ENCODE results near the gene MYT1. TPM values are rescaled to one million over a fixed set of nuclear protein-coding genes. Genes with fewer than 3 reads are reported as not detected.
A peak's percentile ranks its signal among the peaks of the same experiment; 100 is the strongest.
"Not testable (repeated sequence)": the region's sequence is repeated elsewhere in the genome, so short reads cannot be mapped to it uniquely, and the experiment has no call there.

MYT1 gene
- total and polyA plus RNA-seq, 4 donors: under 0.01 to 6.5 (median 0.08) TPM

DNA sequence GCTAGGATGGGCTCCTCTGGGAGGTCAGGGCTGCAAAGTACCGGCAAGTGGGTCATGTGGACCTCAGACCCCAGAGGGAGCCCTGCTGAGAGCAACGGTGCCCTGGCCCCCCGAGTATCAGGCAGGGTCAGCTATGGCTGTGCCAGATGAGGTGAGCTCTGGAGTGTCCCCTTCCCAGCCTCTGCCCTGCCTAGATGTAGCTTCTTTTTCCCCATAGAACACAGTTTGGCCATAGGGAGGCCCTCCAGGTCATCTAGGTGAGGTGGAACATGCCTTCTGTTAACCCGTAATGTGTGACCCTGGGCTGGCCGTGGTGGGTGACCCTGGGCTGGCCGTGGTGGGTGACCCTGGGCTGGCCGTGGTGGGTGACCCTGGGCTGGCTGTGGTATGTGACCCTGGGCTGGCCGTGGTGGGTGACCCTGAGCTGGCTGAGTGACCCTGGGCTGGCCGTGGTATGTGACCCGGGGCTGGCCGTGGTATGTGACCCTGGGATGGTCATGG is 70.1 kb downstream of the MYT1 start:
- Histone ChIP-seq H3K27me3 (ENCODE audit: control insufficient read depth in 4 of 4, insufficient read depth in 4 of 4, low read length in 3 of 4) (no peaks in the 10 kb centered on the region), H3K36me3 (ENCODE audit: control insufficient read depth in 4 of 4, insufficient read depth in 3 of 4, low read depth in 1 of 4, low read length in 3 of 4) (no peaks in the 10 kb centered on the region), H3K4me3 (ENCODE audit: low read depth in 1 of 3, low read length in 3 of 3) (no peak overlapping the region), H3K9me3 (ENCODE audit: control insufficient read depth in 4 of 4, low read length in 3 of 4) (no peaks in the 10 kb centered on the region), H3K27ac (ENCODE audit: low read depth in 1 of 2, low read length in 2 of 2) (peak overlapping the region; percentile 72 to 93), H3K4me1 (ENCODE audit: control insufficient read depth in 4 of 4, insufficient read depth in 4 of 4, low read length in 3 of 4) (peaks cover 25 to 43% (median 35%) of the 10 kb centered on the region in 4 donors), H3K9ac (ENCODE audit: low read depth in 1 of 2, low read length in 2 of 2) (no peak overlapping the region)
- DNase-seq (ENCODE audit: low spot score): no peak
- no peak for TF ChIP-seq YY1 (IDR thresholded peaks at IDR 0.05)
- TF ChIP-seq FOXA2 (IDR thresholded peaks at IDR 0.05): no peak
- no peak for TF ChIP-seq RXRA (IDR thresholded peaks at IDR 0.05)
- no peak for TF ChIP-seq CTCF (IDR thresholded peaks at IDR 0.05; ENCODE audit: low read depth, low read length, missing input control)
- no peak for TF ChIP-seq REST (IDR thresholded peaks at IDR 0.05)
- TF ChIP-seq, protein P1, sequence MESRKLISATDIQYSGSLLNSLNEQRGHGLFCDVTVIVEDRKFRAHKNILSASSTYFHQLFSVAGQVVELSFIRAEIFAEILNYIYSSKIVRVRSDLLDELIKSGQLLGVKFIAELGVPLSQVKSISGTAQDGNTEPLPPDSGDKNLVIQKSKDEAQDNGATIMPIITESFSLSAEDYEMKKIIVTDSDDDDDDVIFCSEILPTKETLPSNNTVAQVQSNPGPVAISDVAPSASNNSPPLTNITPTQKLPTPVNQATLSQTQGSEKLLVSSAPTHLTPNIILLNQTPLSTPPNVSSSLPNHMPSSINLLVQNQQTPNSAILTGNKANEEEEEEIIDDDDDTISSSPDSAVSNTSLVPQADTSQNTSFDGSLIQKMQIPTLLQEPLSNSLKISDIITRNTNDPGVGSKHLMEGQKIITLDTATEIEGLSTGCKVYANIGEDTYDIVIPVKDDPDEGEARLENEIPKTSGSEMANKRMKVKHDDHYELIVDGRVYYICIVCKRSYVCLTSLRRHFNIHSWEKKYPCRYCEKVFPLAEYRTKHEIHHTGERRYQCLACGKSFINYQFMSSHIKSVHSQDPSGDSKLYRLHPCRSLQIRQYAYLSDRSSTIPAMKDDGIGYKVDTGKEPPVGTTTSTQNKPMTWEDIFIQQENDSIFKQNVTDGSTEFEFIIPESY (IDR thresholded peaks at IDR 0.05): no peak
- no peak for TF ChIP-seq NR2F2 (IDR thresholded peaks at IDR 0.05)
- TF ChIP-seq GABPA (IDR thresholded peaks at IDR 0.05 in 1 of 2, conservative IDR thresholded peaks at IDR 0.05 in 1 of 2): no peak
- WGBS: 64% methylated on average over 11 of the region's 11 CpGs

DNA sequence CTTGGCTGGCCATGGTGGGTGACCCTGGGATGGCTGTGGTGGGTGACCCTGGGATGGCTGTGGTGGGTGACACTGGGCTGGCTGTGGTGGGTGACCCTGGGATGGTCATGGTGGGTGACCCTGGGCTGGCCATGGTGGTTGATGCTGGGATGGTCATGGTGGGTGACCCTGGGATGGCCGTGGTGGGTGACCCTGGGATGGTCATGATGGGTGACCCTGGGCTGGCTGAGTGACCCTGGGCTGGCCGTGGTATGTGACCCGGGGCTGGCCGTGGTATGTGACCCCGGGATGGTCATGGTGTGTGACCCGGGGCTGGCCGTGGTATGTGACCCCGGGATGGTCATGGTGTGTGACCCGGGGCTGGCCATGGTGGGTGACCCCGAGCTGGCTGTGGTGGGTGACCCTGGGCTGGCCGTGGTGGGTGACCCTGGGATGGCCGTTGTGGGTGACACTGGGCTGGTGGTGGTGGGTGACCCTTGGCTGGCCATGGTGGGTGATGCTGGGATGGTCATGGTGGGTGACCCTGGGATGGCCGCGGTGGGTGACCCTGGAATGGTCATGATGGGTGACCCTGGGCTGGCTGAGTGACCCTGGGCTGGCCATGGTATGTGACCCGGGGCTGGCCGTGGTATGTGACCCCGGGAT is 70.8 kb downstream of the MYT1 start:
- H3K27me3 ChIP-seq (ENCODE audit: control insufficient read depth in 4 of 4, insufficient read depth in 4 of 4, low read length in 3 of 4); H3K9ac ChIP-seq (ENCODE audit: low read depth in 1 of 2, low read length in 2 of 2); H3K9me3 ChIP-seq (ENCODE audit: control insufficient read depth in 4 of 4, low read length in 3 of 4); H3K36me3 ChIP-seq (ENCODE audit: control insufficient read depth in 4 of 4, insufficient read depth in 3 of 4, low read depth in 1 of 4, low read length in 3 of 4); H3K4me3 ChIP-seq (ENCODE audit: low read depth in 1 of 3, low read length in 3 of 3); DNase-seq (ENCODE audit: low spot score): not testable (repeated sequence)
- Histone ChIP-seq H3K27ac (ENCODE audit: low read depth in 1 of 2, low read length in 2 of 2) (peak overlapping the region in 1 of 2 donors; percentile 93), H3K4me1 (ENCODE audit: control insufficient read depth in 4 of 4, insufficient read depth in 4 of 4, low read length in 3 of 4) (peaks cover 25 to 43% (median 35%) of the 10 kb centered on the region in 4 donors)
- 98% methylated on average over 17 of the region's 17 CpGs for WGBS
